OCI-M1 (cell line): ENCODE results near the gene CPNE2.

Experiments
- DNase-seq: peaks from one replicate; lab custom pipeline; 2025; lab: John Stamatoyannopoulos, UW

The CPNE2 gene

DNA sequence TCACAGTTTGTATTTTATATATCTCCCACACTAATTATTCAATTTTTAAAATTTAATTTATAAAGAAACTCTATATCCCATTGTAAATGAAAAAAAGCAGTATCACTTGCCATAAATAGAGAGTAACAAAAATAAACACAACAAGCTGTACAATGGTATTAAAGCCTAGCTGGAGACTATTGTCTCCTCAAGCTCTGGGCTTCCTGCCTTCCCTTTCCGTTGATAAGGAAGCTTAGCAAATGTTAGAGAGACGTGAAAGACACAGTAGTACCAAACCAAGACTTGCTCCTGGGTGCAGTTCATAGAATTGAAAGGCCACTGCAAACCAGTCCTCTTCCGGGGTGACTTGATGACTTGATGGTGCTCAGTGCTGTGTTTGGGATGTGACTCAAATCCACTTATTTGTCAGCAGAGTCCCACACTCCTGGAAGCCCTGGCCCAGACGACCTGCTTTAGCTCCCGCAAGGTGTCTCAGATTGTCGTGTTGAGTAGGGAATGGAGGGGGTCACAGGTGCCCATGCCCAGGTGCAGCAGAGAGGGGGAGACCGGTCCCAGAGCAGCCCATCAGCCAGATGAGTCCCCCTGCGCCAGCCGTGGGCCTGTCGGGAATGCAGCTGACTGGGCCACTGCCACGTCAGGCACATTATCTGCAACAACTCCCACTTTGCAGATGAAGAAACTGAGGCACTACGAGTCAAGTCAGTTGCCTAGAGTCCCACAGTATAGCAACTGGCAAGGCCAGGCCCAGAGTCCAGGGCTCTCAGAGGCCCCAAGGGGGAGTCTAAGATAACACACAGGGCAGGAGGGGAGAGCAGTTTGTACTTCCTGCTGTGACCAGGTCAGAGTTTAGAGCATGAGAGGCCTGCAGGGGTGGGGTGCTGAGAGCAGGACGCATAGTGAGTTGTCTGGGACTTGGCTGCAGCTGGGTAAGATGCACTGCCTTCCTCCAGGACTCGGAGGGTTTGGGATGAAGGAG is 53.0 kb downstream of the CPNE2 start:
- peak; percentile 9 for DNase-seq

DNA sequence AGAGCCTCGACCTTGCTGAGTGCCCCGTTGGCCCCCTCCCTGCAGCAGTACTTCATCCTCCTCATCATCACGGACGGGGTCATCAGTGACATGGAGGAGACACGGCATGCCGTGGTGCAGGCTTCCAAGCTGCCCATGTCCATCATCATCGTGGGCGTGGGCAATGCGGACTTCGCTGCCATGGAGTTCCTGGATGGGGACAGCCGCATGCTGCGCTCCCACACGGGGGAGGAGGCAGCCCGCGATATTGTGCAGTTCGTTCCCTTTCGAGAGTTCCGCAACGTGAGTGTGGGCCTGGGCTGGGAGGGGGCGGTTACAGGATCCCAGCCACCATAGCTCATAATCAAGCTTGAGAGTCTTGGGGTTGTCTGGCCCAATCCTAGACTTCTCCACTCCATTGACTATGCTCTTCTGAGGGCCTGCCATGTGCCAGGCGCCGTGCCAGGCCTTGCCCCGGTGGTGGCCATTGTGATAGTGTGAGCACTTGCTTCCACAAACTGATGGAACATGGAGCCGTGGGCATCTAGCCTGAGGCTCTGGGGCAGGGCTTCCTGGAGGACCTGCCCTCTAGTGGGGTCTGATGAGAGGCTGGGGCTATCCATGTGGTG is 53.8 kb downstream of the CPNE2 start:
- DNase-seq: no peak

DNA sequence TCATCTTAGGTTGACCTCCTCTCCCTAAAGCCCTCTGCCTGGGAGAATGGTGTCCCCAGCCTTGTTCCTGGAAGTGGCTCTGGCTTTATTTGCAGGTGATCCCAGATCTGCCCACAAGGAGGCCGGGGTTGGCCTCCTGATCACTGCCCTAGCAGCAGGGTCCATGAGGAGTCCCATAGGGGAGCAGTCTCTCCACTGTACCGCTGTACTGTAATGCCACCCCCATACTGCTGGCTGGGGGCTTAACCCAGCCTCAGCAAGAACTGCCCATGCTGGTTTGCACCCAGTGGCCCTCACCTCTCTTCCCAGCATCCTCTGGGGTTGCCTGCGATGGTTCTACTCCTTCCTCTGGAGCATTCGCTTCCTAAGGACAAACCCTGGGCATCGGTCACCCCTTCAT is 54.4 kb downstream of the CPNE2 start:
- peak; percentile 23 for DNase-seq

GRCh38 chr16:57147381-57148221 is 55.2 kb downstream of the CPNE2 start:
- no peak for DNase-seq

DNA sequence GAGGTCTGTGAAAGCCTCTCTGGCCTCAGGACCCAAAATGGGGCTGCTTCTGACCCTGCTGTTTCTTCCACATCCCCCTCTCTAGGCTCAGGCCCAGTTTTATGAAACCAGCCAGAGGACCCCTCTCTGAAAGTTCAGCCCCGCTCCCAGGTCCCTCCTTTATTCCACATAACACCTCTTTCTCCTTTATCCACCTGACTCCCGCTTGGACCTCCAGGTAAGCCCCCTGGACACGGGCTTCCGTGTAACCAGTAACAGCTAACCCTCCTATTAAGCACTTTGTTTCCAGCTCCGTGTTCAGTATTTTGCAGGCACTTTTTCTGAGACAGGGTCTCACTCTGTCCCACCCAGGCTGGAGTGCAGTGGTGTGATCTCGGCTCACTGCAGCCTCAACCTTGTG is 56.1 kb downstream of the CPNE2 start:
- DNase-seq: no peak

DNA sequence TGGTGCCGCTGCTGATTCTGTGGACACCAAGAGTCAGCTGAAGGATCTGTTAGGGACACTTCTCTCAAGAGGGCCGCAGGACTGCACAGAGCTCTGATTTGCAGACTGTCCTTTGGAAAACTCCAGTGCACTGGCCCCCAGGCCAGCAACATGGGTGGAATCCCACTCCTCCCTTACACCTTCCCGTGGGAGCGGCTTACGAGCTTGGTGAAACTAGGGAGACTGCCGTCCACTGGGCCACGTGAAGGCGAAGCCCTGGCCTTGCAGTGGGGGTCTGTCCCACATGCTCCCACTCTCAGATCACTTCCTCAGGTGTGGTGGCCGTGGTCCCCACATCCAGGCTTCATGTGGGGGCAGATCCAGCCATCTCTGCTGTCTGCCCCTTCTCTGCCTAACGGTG is 57.0 kb downstream of the CPNE2 start:
- DNase-seq: no peak

DNA sequence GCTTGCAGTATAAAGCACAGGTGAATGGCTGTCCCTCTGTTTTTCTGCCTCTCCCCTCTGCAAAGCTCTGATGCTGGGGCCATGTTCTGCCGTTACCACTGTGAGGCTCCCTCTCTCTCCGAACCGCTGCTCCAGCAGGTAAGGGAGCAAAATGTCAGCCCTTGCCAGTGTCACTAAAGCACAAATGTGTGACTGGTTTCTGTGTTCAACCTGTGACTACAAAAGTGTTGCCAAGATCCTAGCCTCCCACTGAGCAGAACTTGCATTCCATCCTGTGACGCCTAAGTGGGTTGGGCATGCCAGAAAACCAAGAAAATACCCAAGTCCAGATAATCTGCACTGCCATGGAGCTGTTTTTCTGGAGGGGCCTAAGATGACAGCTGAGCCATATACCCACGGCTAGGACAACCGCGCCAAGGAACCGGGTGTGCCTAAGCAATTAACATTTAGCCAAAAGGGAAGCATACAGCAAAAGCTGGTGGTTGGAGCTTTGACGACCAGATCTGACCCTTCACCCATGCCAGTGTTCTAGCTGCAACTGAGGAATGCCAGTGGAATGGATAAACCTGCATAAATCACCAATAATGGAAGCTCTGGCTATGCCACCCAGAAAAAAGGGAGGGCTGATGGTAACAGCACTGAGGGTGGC is 58.4 kb downstream of the CPNE2 start:
- DNase-seq: no peak

GRCh38 chr16:57151369-57151768 is 59.0 kb downstream of the CPNE2 start:
- DNase-seq: no peak

- no peak for DNase-seq
Measured at GRCh38 chr16:57152096-57153093, 60.0 kb downstream of the CPNE2 start.

DNA sequence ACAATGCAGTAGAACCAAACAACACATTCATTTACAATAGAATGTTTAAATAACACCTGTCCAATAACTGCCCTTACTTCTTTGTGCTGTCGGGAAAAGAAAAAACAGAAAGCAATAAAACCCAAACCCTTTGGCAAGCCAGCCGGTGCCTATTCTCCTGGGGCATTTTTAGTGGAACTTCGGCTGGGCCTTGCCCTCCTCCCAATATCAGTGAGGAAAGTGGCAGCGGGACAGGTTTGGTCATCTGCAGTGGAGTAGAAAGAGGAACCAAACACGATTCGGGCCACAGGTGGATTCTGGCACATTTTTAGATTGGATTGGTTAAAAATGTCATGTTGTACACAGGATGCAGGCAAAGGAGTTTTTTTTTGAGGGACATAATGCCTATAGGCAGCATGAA is 61.5 kb downstream of the CPNE2 start:
- no peak for DNase-seq

- no peak for DNase-seq
Measured at GRCh38 chr16:57155702-57156350, 63.4 kb downstream of the CPNE2 start.

DNA sequence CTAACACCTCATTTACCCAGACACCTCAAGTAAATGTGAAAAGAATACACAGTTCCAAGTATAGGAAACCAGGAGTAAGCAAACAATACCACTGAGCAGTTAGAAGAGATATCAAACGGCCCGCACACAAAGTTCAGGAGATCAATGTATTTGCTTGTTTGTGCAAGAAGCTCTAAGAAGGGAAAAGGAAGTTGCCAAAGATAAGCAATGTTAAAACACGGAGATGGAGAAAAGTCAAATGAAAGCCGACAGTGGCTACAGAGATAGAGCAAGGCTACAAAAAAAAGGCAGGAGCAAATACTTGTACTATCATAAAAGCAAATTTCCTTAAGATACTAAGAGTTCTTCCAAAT is 63.9 kb downstream of the CPNE2 start:
- peak; percentile 10 for DNase-seq

DNA sequence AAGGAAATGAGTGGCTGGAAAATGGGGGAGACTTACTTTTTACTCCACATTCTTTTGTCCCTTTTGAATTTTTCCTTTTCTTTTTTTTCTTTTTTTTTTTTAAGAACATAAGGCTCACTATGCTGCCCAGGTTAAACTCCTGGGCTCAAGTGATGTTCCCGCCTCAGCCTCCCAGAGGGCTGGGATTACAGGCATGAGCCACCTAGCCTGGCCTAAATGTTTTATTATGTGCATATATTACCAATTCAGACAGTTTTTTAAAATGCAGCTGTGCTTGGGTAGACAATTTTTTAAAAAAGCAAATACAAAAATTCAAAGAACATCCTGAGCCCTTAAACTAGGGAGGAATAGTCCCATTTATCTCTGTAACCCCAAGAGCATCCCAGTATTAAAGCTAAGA is 65.2 kb downstream of the CPNE2 start:
- no peak for DNase-seq

DNA sequence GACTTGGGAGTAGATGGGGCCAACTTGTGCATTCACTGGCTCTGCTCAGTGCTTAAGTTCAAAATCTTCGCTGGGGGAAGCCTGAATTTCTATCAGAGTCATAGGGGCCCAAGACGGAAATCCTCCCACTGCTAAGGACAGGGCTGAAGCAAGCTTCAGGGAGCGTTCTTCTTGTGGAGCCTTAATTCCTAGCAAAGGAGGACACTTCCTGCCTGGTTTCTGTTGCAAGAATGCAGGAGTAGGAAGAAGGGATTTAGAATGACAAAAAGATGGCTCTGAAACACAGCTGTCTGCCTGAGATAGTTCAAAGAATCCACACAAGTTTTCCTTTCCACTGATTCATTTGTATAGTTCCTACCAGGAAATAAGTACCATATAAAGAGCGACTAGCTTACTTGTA is 67.1 kb downstream of the CPNE2 start:
- DNase-seq: no peak

DNA sequence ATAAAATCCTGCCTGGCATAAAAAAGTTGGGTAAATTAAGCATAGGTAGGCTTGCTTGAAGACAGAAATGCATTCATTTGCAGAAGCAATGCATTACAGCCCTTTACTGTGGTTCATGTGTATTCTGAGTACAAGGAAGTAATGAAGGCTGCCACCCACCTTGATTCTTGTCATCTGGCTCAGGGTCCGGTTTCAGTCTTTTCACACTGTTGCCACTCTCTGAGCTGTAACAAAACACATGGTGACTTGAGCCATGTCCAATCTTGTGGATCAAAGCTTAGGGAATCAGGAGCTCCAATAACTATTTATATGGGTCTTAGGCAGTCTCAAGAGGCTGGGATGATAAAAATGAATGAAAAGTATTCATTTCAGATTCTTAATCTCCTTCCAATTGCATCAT is 71.5 kb downstream of the CPNE2 start:
- no peak for DNase-seq

GRCh38 chr16:57165483-57165882 is 73.1 kb downstream of the CPNE2 start:
- DNase-seq: no peak

GRCh38 chr16:57165938-57166337 is 73.6 kb downstream of the CPNE2 start:
- no peak for DNase-seq

DNA sequence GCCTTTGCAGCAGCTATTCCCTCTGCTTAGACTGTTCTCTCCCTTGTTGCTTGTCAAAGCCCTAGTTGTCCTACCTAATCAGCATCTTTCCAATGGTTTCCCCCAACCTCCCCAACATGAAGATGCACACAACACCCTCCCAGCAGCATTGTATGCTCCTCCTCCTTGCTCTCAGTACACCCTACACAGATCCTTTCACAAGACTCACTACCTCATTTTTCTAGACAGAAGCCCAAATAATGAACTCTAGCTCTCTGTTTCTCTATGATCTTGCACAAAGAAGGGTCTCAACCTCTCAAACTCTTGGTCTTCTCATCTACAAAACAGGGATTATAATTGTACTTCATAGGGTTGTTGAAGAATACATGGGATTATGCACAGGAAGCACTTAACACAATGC is 74.1 kb downstream of the CPNE2 start:
- no peak for DNase-seq

- DNase-seq: no peak
Measured at GRCh38 chr16:57166951-57167350, 74.6 kb downstream of the CPNE2 start.

GRCh38 chr16:57167538-57167937 is 75.2 kb downstream of the CPNE2 start:
- DNase-seq: no peak
